ENCODE results near the gene SMYD3. TPM values are rescaled to one million over a fixed set of nuclear protein-coding genes. Genes with fewer than 3 reads are reported as not detected.

The SMYD3 gene
- total and polyA plus RNA-seq, 9 of the 15 experiments (the other 6 are each of a cell fraction or from before 2014, with no cell fraction given): 128 to 440 (median 197) TPM

GRCh38 chr1:246106342-246106763, 400.7 kb downstream of the SMYD3 start (continued):
- TF ChIP-seq ZBTB40 (IDR thresholded peaks at IDR 0.05) (no peak), ZBTB40 (CRISPR knock-in tag; IDR thresholded peaks at IDR 0.05) (no peak), MYBL2 (IDR thresholded peaks at IDR 0.05; ENCODE audit: low read depth) (no peak; the same call in 1 of the 2 replicates), MYBL2 (CRISPR knock-in tag; IDR thresholded peaks at IDR 0.05; ENCODE audit: borderline replicate concordance) (no peak), SRSF1 (IDR thresholded peaks at IDR 0.05; ENCODE audit: low read depth, low read length) (no peak), CBX1 (IDR thresholded peaks at IDR 0.05; ENCODE audit: low read depth) (no peak), ATF4 (CRISPR knock-in tag; IDR thresholded peaks at IDR 0.05) (no peak), RBM34 (IDR thresholded peaks at IDR 0.05; ENCODE audit: borderline replicate concordance, insufficient read depth, low read length) (no peak), ZNF699 (CRISPR knock-in tag; IDR thresholded peaks at IDR 0.05; ENCODE audit: insufficient replicate concordance) (no peak), CUX1 (CRISPR knock-in tag; IDR thresholded peaks at IDR 0.05) (no peak), BRF1 (IDR thresholded peaks at IDR 0.05; ENCODE audit: borderline replicate concordance, extremely low read depth, insufficient read length) (no peak)

Data from K562 (cell line).